Stimulated activated naive B cell treated with anti-CD40 and anti-IgM and Interleukin-4, amounts not matched to agents 10 μg/mL and 1 μg/mL and 100 μg/mL, for 72 hours (primary cell): Measurements from ENCODE around the gene DIAPH1.

ENCODE experiments used
- ATAC-seq, 2 donors: fragments of 150-1000 bp; cut with Tn5 transposase; replicated peaks; 2 replicates each; pipeline ENCODE4 v1.10.0; 2021; ENCODE audit warnings: moderate library complexity in 1 of 2
- DNase-seq: peaks from one replicate; pipeline ENCODE4 v3.0.0; 2021
- H3K27ac Mint-ChIP-seq: one replicate; pipeline ENCODE4 v1.8.0; 2022; ENCODE audit warnings: mild to moderate bottlenecking, mixed read lengths
- H3K27me3 Mint-ChIP-seq, 2 donors: one replicate each; pipeline ENCODE4 v1.8.0; 2022; ENCODE audit warnings: mixed read lengths in 2 of 2
- H3K36me3 Mint-ChIP-seq, 2 donors: one replicate each; pipeline ENCODE4 v1.8.0; 2022; ENCODE audit warnings: mixed read lengths in 2 of 2, mild to moderate bottlenecking in 1 of 2
- H3K4me1 Mint-ChIP-seq, 2 donors: one replicate each; pipeline ENCODE4 v1.8.0; 2022; ENCODE audit warnings: mixed read lengths in 2 of 2, mild to moderate bottlenecking in 1 of 2
- H3K4me3 Mint-ChIP-seq, 2 donors: one replicate each; pipeline ENCODE4 v1.8.0; 2022; ENCODE audit warnings: mild to moderate bottlenecking in 2 of 2, mixed read lengths in 2 of 2, moderate library complexity in 1 of 2
- H3K9me3 Mint-ChIP-seq, 2 donors: one replicate each; pipeline ENCODE4 v1.8.0; 2022; ENCODE audit warnings: mixed read lengths in 2 of 2, mild to moderate bottlenecking in 1 of 2

The DIAPH1 gene

GRCh38 chr5:141618804-141619554, at the start of gene DIAPH1:
DIAPH1 (minus strand) TSS chr5:141619000; CDS start chr5:141618914, 86 bp downstream.
- Mint-ChIP-seq H3K27ac (peak within 1 kb of the TSS; percentile 91), H3K27me3 (no peaks in the 10 kb centered on the region), H3K9me3 (no peaks in the 10 kb centered on the region), H3K36me3 (peaks cover 31 to 49% of the 10 kb centered on the region in 2 donors), H3K4me3 (peak within 1 kb of the TSS; percentile 89 to 93), H3K4me1 (peaks cover 38 to 69% of the 10 kb centered on the region in 2 donors)
- ATAC-seq: peak; percentile 85 to 90
- DNase-seq: peak; percentile 96

GRCh38 chr5:141665995-141666940, 47.5 kb upstream of the DIAPH1 start:
- Mint-ChIP-seq H3K27me3 (peaks cover 5 to 8% of the 10 kb centered on the region in 2 donors), H3K9me3 (no peaks in the 10 kb centered on the region), H3K4me1 (peaks cover 4 to 7% of the 10 kb centered on the region in 2 donors), H3K36me3 (no peaks in the 10 kb centered on the region), H3K4me3 (no peak overlapping the region), H3K27ac (no peak overlapping the region)
- DNase-seq (no peak), ATAC-seq (no peak)

DNA sequence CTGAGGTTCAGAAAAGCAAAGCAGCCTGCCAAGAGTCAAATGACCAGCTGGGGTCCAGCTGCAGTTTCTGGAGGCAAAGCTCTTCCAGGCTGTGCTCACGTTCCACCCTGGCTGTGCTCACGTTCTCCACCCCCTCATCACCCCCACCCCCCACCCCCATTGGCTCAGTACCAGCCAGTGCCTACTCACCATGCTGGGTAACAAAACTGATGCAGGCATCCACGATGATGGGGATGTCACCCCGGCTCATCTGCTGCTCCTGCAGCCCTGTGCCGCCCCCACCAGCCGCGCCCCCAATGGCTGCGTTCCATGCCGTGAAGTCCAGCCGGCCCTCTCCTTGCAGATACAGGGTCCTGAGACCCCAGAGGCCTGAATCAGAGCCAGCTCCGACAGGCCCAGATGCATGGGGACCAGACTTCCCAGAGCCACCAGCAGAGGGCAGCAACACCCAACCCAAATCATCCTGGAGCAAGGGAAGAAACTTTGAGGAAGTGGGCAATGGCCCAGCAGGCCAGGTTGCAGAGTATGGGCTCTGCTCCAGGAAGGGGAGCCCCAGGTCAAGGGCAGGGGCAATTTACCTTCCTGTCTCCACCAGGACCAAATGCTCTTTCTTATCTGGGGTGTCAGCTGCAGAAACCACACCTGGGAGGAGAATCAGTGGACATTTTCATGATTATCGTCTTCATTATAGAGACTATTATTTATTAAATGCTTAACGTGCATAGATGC, 46.1 kb upstream of the DIAPH1 start:
- Mint-ChIP-seq H3K4me3 (no peak overlapping the region), H3K27me3 (peaks cover 4 to 5% of the 10 kb centered on the region in 2 donors), H3K27ac (no peak overlapping the region), H3K9me3 (no peaks in the 10 kb centered on the region), H3K36me3 (no peaks in the 10 kb centered on the region), H3K4me1 (peaks cover 4 to 7% of the 10 kb centered on the region in 2 donors)
- ATAC-seq (peak; percentile 98 to 99), DNase-seq (peak; percentile 59)

DNA sequence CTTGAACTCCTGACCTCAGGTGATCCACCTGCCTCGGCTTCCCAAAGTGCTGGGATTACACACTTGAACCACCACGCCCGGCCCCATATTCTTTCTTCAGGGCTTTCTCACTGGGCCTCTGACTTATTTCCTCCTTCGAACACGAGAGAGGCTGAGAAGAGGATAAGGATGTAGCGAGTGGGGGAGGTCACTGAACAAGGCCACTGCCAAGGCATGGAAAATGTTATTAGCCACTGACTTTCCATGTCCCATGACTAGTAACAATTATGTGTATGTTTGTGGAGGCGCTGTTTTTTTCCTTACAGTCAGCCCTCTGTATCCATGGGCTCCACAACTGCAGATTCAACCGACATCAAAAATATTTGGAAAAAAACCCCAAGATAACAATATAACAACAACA, 44.7 kb upstream of the DIAPH1 start:
- ATAC-seq: no peak
- Mint-ChIP-seq H3K27ac (no peak overlapping the region), H3K36me3 (no peaks in the 10 kb centered on the region), H3K4me3 (no peak overlapping the region), H3K9me3 (peaks cover 0 to 2% of the 10 kb centered on the region in 2 donors), H3K27me3 (peaks cover 0 to 4% of the 10 kb centered on the region in 2 donors), H3K4me1 (peaks cover 4 to 7% of the 10 kb centered on the region in 2 donors)
- DNase-seq: no peak

DNA sequence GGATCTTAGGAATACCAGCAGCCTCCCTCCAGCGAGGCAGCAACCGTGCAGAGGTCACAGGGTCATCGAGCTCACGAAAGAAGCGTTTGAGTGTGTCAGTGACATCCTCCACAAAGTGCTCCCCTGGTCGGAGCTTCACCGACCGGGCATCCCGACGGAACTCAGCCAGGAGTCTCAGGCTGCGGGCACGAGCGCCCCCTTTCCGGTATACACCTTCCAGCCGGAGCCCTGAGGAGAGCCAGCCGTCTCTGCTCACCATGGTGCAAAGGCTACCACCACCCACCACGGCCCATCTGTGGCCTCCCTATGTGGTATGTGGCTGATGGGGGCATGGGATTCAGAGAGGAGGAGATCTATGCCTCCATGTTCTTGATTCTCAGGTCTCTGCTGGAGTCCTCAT, 43.2 kb upstream of the DIAPH1 start:
- Mint-ChIP-seq H3K4me3 (no peak overlapping the region), H3K27ac (no peak overlapping the region), H3K27me3 (peaks cover 3 to 10% of the 10 kb centered on the region in 2 donors), H3K9me3 (peaks cover 0 to 2% of the 10 kb centered on the region in 2 donors), H3K36me3 (no peaks in the 10 kb centered on the region), H3K4me1 (peaks cover 4 to 7% of the 10 kb centered on the region in 2 donors)
- DNase-seq (no peak), ATAC-seq (no peak)

DNA sequence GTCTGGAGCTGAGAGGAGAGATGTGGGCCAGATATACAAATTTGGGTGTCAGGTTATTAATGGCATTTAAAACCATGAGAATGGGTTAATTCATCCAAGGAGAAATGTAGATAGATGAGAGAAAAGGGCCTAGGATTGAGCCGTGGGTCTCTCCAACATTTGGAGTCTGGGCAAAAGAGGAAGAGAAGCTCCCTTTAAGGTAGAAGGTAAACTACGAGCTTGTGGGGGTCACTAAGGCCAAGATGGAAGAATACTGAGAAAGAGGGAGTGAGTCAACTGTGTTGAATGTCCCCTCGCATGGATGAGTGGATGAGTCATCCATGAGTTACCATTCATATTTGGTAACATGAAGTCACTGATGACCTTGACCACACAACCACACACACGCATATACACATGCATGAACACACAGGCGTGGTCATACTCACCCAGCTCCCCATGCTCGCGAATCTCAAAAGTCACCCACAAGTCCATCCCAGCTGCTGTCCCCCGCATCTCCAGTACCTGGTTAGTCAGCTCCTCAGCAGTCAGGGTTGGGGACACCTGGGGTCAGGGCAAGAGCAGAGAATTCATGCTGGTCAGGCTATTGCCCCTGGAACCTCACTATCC, 39.2 kb upstream of the DIAPH1 start:
- peak; percentile 55 to 77 for ATAC-seq
- no peaks in the 10 kb centered on the region for H3K36me3 Mint-ChIP-seq
- peaks cover 0 to 2% of the 10 kb centered on the region in 2 donors for H3K9me3 Mint-ChIP-seq
- DNase-seq: no peak
- H3K4me1 Mint-ChIP-seq: no peaks in the 10 kb centered on the region
- H3K27ac Mint-ChIP-seq: no peak overlapping the region
- H3K27me3 Mint-ChIP-seq: peaks cover 16 to 22% of the 10 kb centered on the region in 2 donors
- no peak overlapping the region for H3K4me3 Mint-ChIP-seq

GRCh38 chr5:141657404-141657803, 38.6 kb upstream of the DIAPH1 start:
- ATAC-seq (no peak), DNase-seq (no peak)
- Mint-ChIP-seq H3K27ac (no peak overlapping the region), H3K4me1 (peaks cover 0 to 1% of the 10 kb centered on the region in 2 donors), H3K36me3 (no peaks in the 10 kb centered on the region), H3K4me3 (no peak overlapping the region), H3K27me3 (peaks cover 16 to 22% of the 10 kb centered on the region in 2 donors), H3K9me3 (peaks cover 0 to 2% of the 10 kb centered on the region in 2 donors)

DNA sequence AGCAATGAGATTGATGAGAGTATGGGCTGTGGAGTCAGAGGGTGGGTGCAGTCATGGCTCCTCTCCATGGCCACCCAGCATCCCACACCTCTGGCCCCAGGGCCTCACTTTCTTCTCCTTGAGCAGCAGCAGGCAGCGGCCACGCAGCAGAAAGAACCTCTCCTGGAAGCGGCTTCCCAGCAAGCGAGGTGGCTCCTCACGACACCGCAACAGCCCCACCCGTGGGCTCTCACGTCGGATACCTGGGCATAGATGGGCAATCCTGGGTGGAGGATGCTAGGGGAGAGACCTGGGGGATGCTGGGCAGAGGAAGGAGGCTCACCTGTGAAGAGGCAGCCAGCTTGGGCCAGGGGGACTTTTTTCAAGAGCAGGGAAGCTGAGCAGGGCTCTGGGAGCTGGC, 37.6 kb upstream of the DIAPH1 start:
- ATAC-seq: no peak
- H3K4me3 Mint-ChIP-seq: no peak overlapping the region
- H3K36me3 Mint-ChIP-seq: no peaks in the 10 kb centered on the region
- peaks cover 5 to 9% of the 10 kb centered on the region in 2 donors for H3K4me1 Mint-ChIP-seq
- H3K9me3 Mint-ChIP-seq: peaks cover 0 to 2% of the 10 kb centered on the region in 2 donors
- no peak overlapping the region for H3K27ac Mint-ChIP-seq
- H3K27me3 Mint-ChIP-seq: peaks cover 16 to 22% of the 10 kb centered on the region in 2 donors
- no peak for DNase-seq

GRCh38 chr5:141655020-141655419, 36.2 kb upstream of the DIAPH1 start:
- no peak overlapping the region for H3K27ac Mint-ChIP-seq
- peaks cover 16 to 22% of the 10 kb centered on the region in 2 donors for H3K27me3 Mint-ChIP-seq
- H3K4me1 Mint-ChIP-seq: peaks cover 8 to 22% of the 10 kb centered on the region in 2 donors

GRCh38 chr5:141654298-141654697, 35.5 kb upstream of the DIAPH1 start:
- H3K4me3 Mint-ChIP-seq: no peak overlapping the region
- H3K4me1 Mint-ChIP-seq: peaks cover 10 to 29% of the 10 kb centered on the region in 2 donors
- no peak for DNase-seq
- no peak overlapping the region for H3K27ac Mint-ChIP-seq
- peaks cover 0 to under 1% of the 10 kb centered on the region in 2 donors for H3K9me3 Mint-ChIP-seq
- ATAC-seq: no peak
- peaks cover 16 to 20% of the 10 kb centered on the region in 2 donors for H3K27me3 Mint-ChIP-seq
- peaks cover 0 to 6% of the 10 kb centered on the region in 2 donors for H3K36me3 Mint-ChIP-seq

More at GRCh38 chr5:141655020-141655419, 36.2 kb upstream of the DIAPH1 start:
- DNase-seq (no peak), ATAC-seq (no peak)
- Mint-ChIP-seq H3K36me3 (no peaks in the 10 kb centered on the region), H3K4me3 (no peak overlapping the region), H3K9me3 (peaks cover 0 to 2% of the 10 kb centered on the region in 2 donors)

GRCh38 chr5:141651728-141652105, 32.9 kb upstream of the DIAPH1 start:
- H3K36me3 Mint-ChIP-seq: peaks cover 5 to 19% of the 10 kb centered on the region in 2 donors
- no peak overlapping the region for H3K27ac Mint-ChIP-seq
- H3K4me3 Mint-ChIP-seq: peak overlapping the region; percentile 92 to 100
- ATAC-seq (no peak), DNase-seq (no peak)
- H3K4me1 Mint-ChIP-seq: peaks cover 14 to 34% of the 10 kb centered on the region in 2 donors
- peaks cover 10% of the 10 kb centered on the region in 2 donors for H3K27me3 Mint-ChIP-seq
- H3K9me3 Mint-ChIP-seq: no peaks in the 10 kb centered on the region

- Mint-ChIP-seq H3K9me3 (no peaks in the 10 kb centered on the region), H3K4me3 (peak within 1 kb of the TSS; percentile 92 to 100), H3K36me3 (peaks cover 11 to 25% of the 10 kb centered on the region in 2 donors), H3K4me1 (peaks cover 15 to 34% of the 10 kb centered on the region in 2 donors), H3K27ac (peak within 1 kb of the TSS; percentile 98), H3K27me3 (peaks cover 6 to 7% of the 10 kb centered on the region in 2 donors)
- ATAC-seq (peak; percentile 95 to 97), DNase-seq (peak; percentile 79)
These were observed 32.3 kb upstream of the DIAPH1 start, which contains the start of gene FCHSD1 for GRCh38 chr5:141650851-141651727. FCHSD1 (minus strand) TSS chr5:141651418; CDS start chr5:141651368, 50 bp downstream.
